HCT116 (cell line): ENCODE data around the gene IQCC.

Source experiments
- CEBPB ChIP-seq: IDR thresholded peaks from 2 replicates; pipeline ENCODE4 v1.6.1; 2012; ENCODE audit warnings: low read depth
- CTCF ChIP-seq, 3 experiments: fragments of 200-600 bp in 1 of 3; sonication (generic) in 1 of 3; IDR thresholded peaks in 2 of 3; conservative IDR thresholded peaks in 1 of 3; 2 replicates each; pipeline ENCODE4 v1.5.1; 2012 to 2017; ENCODE audit warnings: low read depth in 2 of 3, low read length in 2 of 3, antibody characterized with exemption in 1 of 3, borderline replicate concordance in 1 of 3, control low read depth in 1 of 3, mild to moderate bottlenecking in 1 of 3, mixed read lengths in 1 of 3, mixed run types in 1 of 3, moderate library complexity in 1 of 3; ENCODE audit not compliant: insufficient read depth in 1 of 3
- EGR1 ChIP-seq: IDR thresholded peaks from 2 replicates; pipeline ENCODE4 v1.6.1; 2012; ENCODE audit warnings: low read depth
- ELF1 ChIP-seq: IDR thresholded peaks from 2 replicates; pipeline ENCODE4 v1.6.1; 2012; ENCODE audit warnings: low read depth, borderline replicate concordance
- EZH2 ChIP-seq: fragments of 200-600 bp; sonication (generic); IDR thresholded peaks from 2 replicates; pipeline ENCODE4 v1.6.1; 2017; ENCODE audit warnings: antibody characterized with exemption, mixed run types
- EZH2phosphoT487 ChIP-seq: fragments of 200-600 bp; IDR thresholded peaks from 2 replicates; pipeline ENCODE4 v1.6.1; 2018; ENCODE audit warnings: antibody characterized with exemption, borderline replicate concordance
- MAX ChIP-seq: IDR thresholded peaks from 2 replicates; pipeline ENCODE4 v1.6.1; 2012
- POLR2A ChIP-seq: IDR thresholded peaks from 2 replicates; pipeline ENCODE4 v1.7.0; 2011; ENCODE audit warnings: borderline replicate concordance; ENCODE audit not compliant: insufficient read depth, insufficient read length; ENCODE audit errors: extremely low read depth
- POLR2AphosphoS5 ChIP-seq: IDR thresholded peaks from 2 replicates; pipeline ENCODE4 v1.6.1; 2011; ENCODE audit warnings: mild to moderate bottlenecking, low read depth, low read length, moderate library complexity
- RAD21 ChIP-seq: IDR thresholded peaks from 2 replicates; pipeline ENCODE4 v1.6.1; 2012; ENCODE audit warnings: low read depth, mild to moderate bottlenecking
- REST ChIP-seq: IDR thresholded peaks from 2 replicates; pipeline ENCODE4 v1.6.1; 2012; ENCODE audit warnings: low read depth
- SP1 ChIP-seq: IDR thresholded peaks from 2 replicates; pipeline ENCODE4 v1.6.1; 2012; ENCODE audit warnings: low read depth

- TF ChIP-seq EGR1 (no peak), EZH2 (no peak), CTCF (IDR thresholded peaks at IDR 0.05 in 2 of 3, conservative IDR thresholded peaks at IDR 0.05 in 1 of 3; ENCODE audit: borderline replicate concordance in 1 of 3, insufficient read depth in 1 of 3, low read depth in 2 of 3, low read length in 2 of 3) (no peak), SP1 (no peak), RAD21 (no peak), EZH2phosphoT487 (no peak), ELF1 (no peak), POLR2AphosphoS5 (no peak), POLR2A (no peak), REST (no peak), MAX (no peak), CEBPB (no peak)
These were observed 13.6 kb downstream of the IQCC start for GRCh38 chr1:32219022-32219421.
